H9 (cell line): ENCODE data around the gene ZBTB16. TPM values are rescaled to one million over a fixed set of nuclear protein-coding genes. Genes with fewer than 3 reads are reported as not detected.
A peak's percentile ranks its signal among the peaks of the same experiment; 100 is the strongest.

ENCODE experiments used
- DNase-seq: peaks from one replicate; pipeline ENCODE4 v3.0.0-alpha.2; 2017
- H2AFZ ChIP-seq: one replicate; pipeline ENCODE4 v1.6.1; 2013; ENCODE audit warnings: mild to moderate bottlenecking, low read length, control low read depth, moderate library complexity
- H2AK5ac ChIP-seq: 2 replicates; pipeline ENCODE4 v1.6.1; 2013; ENCODE audit warnings: low read length, control low read depth, mixed read lengths; ENCODE audit not compliant: insufficient read length
- H2BK120ac ChIP-seq: one replicate; pipeline ENCODE4 v1.6.1; 2013; ENCODE audit warnings: low read depth, mild to moderate bottlenecking, low read length, control low read depth, inconsistent platforms; ENCODE audit not compliant: poor library complexity, severe bottlenecking
- H2BK12ac ChIP-seq: 2 replicates; pipeline ENCODE4 v1.6.1; 2013; ENCODE audit warnings: low read length, control low read depth, mixed read lengths, low read depth; ENCODE audit not compliant: insufficient read length
- H2BK15ac ChIP-seq: 2 replicates; pipeline ENCODE4 v1.6.1; 2013; ENCODE audit warnings: low read depth, low read length, control low read depth
- H2BK20ac ChIP-seq: one replicate; pipeline ENCODE4 v1.6.1; 2013; ENCODE audit warnings: low read depth, mild to moderate bottlenecking, low read length, control low read depth, inconsistent platforms; ENCODE audit not compliant: poor library complexity, severe bottlenecking
- H2BK5ac ChIP-seq: 2 replicates; pipeline ENCODE4 v1.6.1; 2013; ENCODE audit warnings: low read length, control low read depth, mixed read lengths; ENCODE audit not compliant: insufficient read length
- H3K14ac ChIP-seq: 2 replicates; pipeline ENCODE4 v1.6.1; 2013; ENCODE audit warnings: low read length, control low read depth; ENCODE audit not compliant: insufficient read depth
- H3K18ac ChIP-seq: 2 replicates; pipeline ENCODE4 v1.6.1; 2013; ENCODE audit warnings: low read depth, mild to moderate bottlenecking, mixed read lengths, low read length, control low read depth; ENCODE audit not compliant: insufficient read length
- H3K23ac ChIP-seq: 2 replicates; pipeline ENCODE4 v1.6.1; 2013; ENCODE audit warnings: low read length, control low read depth, mixed read lengths, low read depth; ENCODE audit not compliant: insufficient read length
- H3K23me2 ChIP-seq: 2 replicates; pipeline ENCODE4 v1.6.1; 2013; ENCODE audit warnings: low read depth, mild to moderate bottlenecking, mixed read lengths, low read length, control low read depth; ENCODE audit not compliant: insufficient read length, poor library complexity, severe bottlenecking
- H3K27ac ChIP-seq: 2 replicates; pipeline ENCODE4 v1.5.1; 2013; ENCODE audit warnings: low read length, control low read depth, mixed read lengths, low read depth; ENCODE audit not compliant: insufficient read length
- H3K27me3 ChIP-seq: 2 replicates; pipeline ENCODE4 v1.6.1; 2013; ENCODE audit warnings: low read length, control low read depth, inconsistent platforms; ENCODE audit not compliant: insufficient read depth
- H3K4ac ChIP-seq: 2 replicates; pipeline ENCODE4 v1.6.1; 2013; ENCODE audit warnings: low read depth, mild to moderate bottlenecking, control low read depth, inconsistent platforms, low read length, moderate library complexity
- H3K4me1 ChIP-seq: 2 replicates; pipeline ENCODE4 v1.6.1; 2013; ENCODE audit warnings: low read length, control low read depth, inconsistent platforms; ENCODE audit not compliant: insufficient read depth
- H3K4me2 ChIP-seq: 2 replicates; pipeline ENCODE4 v1.6.1; 2013; ENCODE audit warnings: low read length, control low read depth, mixed read lengths; ENCODE audit not compliant: insufficient read length, insufficient read depth
- H3K56ac ChIP-seq: 2 replicates; pipeline ENCODE4 v1.6.1; 2013; ENCODE audit warnings: low read depth, mild to moderate bottlenecking, mixed read lengths, low read length, control low read depth; ENCODE audit not compliant: insufficient read length
- H3K79me1 ChIP-seq: 2 replicates; pipeline ENCODE4 v1.6.1; 2013; ENCODE audit warnings: low read depth, mild to moderate bottlenecking, moderate library complexity, low read length, control low read depth, inconsistent platforms; ENCODE audit not compliant: insufficient read depth, poor library complexity, severe bottlenecking
- H3K79me2 ChIP-seq: 2 replicates; pipeline ENCODE4 v1.6.1; 2013; ENCODE audit warnings: low read length, control low read depth, inconsistent platforms; ENCODE audit not compliant: insufficient read depth
- H3K9ac ChIP-seq: 2 replicates; pipeline ENCODE4 v1.6.1; 2013; ENCODE audit warnings: low read length, control low read depth, mixed read lengths; ENCODE audit not compliant: insufficient read length; ENCODE audit errors: extremely low read depth
- H3K9me3 ChIP-seq: one replicate; pipeline ENCODE4 v1.6.1; 2013; ENCODE audit warnings: low read depth, low read length, inconsistent platforms; ENCODE audit not compliant: control insufficient read depth
- H3T11ph ChIP-seq: one replicate; pipeline ENCODE4 v1.6.1; 2013; ENCODE audit warnings: mild to moderate bottlenecking, low read length, control low read depth, inconsistent platforms
- H4K20me1 ChIP-seq: one replicate; pipeline ENCODE4 v1.6.1; 2013; ENCODE audit not compliant: control insufficient read depth, insufficient read length, insufficient read depth
- H4K5ac ChIP-seq: 2 replicates; pipeline ENCODE4 v1.6.1; 2013; ENCODE audit warnings: low read depth, mild to moderate bottlenecking, mixed read lengths, low read length, control low read depth; ENCODE audit not compliant: insufficient read length
- H4K8ac ChIP-seq: replicated peaks from 2 replicates; pipeline ENCODE4 v1.6.1; 2013; ENCODE audit warnings: low read length, control low read depth, mixed read lengths, low read depth; ENCODE audit not compliant: insufficient read length
- H4K91ac ChIP-seq: 2 replicates; pipeline ENCODE4 v1.6.1; 2013; ENCODE audit warnings: low read depth, mild to moderate bottlenecking, moderate library complexity, mixed read lengths, low read length, control low read depth; ENCODE audit not compliant: insufficient read length
- H3K27ac Mint-ChIP-seq, 3 experiments: 2 replicates in 2 of 3; 3 replicates in 1 of 3; pipeline ENCODE4 v1.8.0; 2020 to 2021; ENCODE audit warnings: mixed read lengths in 3 of 3, mild to moderate bottlenecking in 1 of 3, moderate library complexity in 1 of 3
- H3K27me3 Mint-ChIP-seq: 2 replicates; pipeline ENCODE4 v1.8.0; 2021; ENCODE audit warnings: low read depth, mild to moderate bottlenecking, moderate library complexity, mixed read lengths
- H3K36me3 Mint-ChIP-seq, 3 experiments: 2 replicates in 2 of 3; 3 replicates in 1 of 3; pipeline ENCODE4 v1.8.0; 2020 to 2021; ENCODE audit warnings: low read depth in 3 of 3, mixed read lengths in 3 of 3; ENCODE audit not compliant: insufficient read depth in 1 of 3
- H3K4me1 Mint-ChIP-seq, 2 experiments: 2 replicates each; pipeline ENCODE4 v1.8.0; 2020; ENCODE audit warnings: mixed read lengths in 2 of 2
- H3K4me3 Mint-ChIP-seq, 2 experiments: 2 replicates in 1 of 2; 3 replicates in 1 of 2; pipeline ENCODE4 v1.8.0; 2020 to 2021; ENCODE audit warnings: mild to moderate bottlenecking in 2 of 2, mixed read lengths in 2 of 2, moderate library complexity in 1 of 2
- H3K9me3 Mint-ChIP-seq, 2 experiments: 2 replicates in 1 of 2; 3 replicates in 1 of 2; pipeline ENCODE4 v1.8.0; 2020; ENCODE audit warnings: mild to moderate bottlenecking in 2 of 2, mixed read lengths in 2 of 2, moderate library complexity in 1 of 2
- CTCF ChIP-seq: fragments of 200-600 bp; sonication (generic); conservative IDR thresholded peaks from 3 replicates; pipeline ENCODE4 v1.8.0; 2021; ENCODE audit warnings: antibody characterized with exemption, mild to moderate bottlenecking
- WGBS: extraction: QIAGEN DNeasy Blood & Tissue Kit; methylation state at CpG from one replicate; pipeline ENCODE4 v1.1.7; 2013; ENCODE audit warnings: missing lambda C conversion rate, low lambda C conversion rate, mixed read lengths; ENCODE audit not compliant: insufficient read length; ENCODE audit errors: extremely low coverage; 5-methylcytosine and 5-hydroxymethylcytosine counted together
- total RNA-seq: library from RNA; stranded (reverse); gene quantifications from 2 replicates; pipeline ENCODE4 v1.2.1, GENCODE V29; 2021

ZBTB16 gene
- total RNA-seq, 1 experiment from 2014 or later, result not detected

GRCh38 chr11:114011443-114011842 lies 48.1 kb upstream of the ZBTB16 start:
- Histone ChIP-seq H2BK12ac (no peak overlapping the region), H2AK5ac (no peak overlapping the region), H3K27ac (no peak overlapping the region), H4K91ac (no peak overlapping the region), H3K9me3 (no peaks in the 10 kb centered on the region), H3K9ac (no peak overlapping the region), H3K4ac (no peak overlapping the region), H2AFZ (no peak overlapping the region), H2BK20ac (no peak overlapping the region), H3T11ph (no peak overlapping the region), H3K4me1 (no peaks in the 10 kb centered on the region), H2BK5ac (no peak overlapping the region), H3K23ac (no peak overlapping the region), H4K5ac (no peak overlapping the region), H2BK120ac (no peak overlapping the region), H3K14ac (no peak overlapping the region), H3K79me1 (no peaks in the 10 kb centered on the region), H3K23me2 (no peaks in the 10 kb centered on the region), H4K8ac (no peak overlapping the region), H2BK15ac (no peak overlapping the region), H3K56ac (no peak overlapping the region), H3K79me2 (no peaks in the 10 kb centered on the region), H3K27me3 (no peaks in the 10 kb centered on the region), H3K4me2 (no peak overlapping the region), H3K18ac (no peak overlapping the region), H4K20me1 (no peaks in the 10 kb centered on the region)
- WGBS, result no CpG with 5 or more reads among the region's 2 CpGs
- DNase-seq, result no peak
- Mint-ChIP-seq H3K4me3 (no peak overlapping the region), H3K27me3 (peaks cover 13% of the 10 kb centered on the region), H3K9me3 (no peaks in the 10 kb centered on the region), H3K4me1 (peaks cover 0 to 3% of the 10 kb centered on the region in 2 experiments; a peak in 1 of 4 replicates), H3K36me3 (no peaks in the 10 kb centered on the region), H3K27ac (peak overlapping the region in 1 of 3 experiments; percentile 2; a peak in 1 of 7 replicates)
- no peak for TF ChIP-seq CTCF
